HFFc6 (cell line): Measurements from ENCODE around the gene RNLS. TPM values are rescaled to one million over a fixed set of nuclear protein-coding genes. Genes with fewer than 3 reads are reported as not detected.

ENCODE experiments used
- DNase-seq: peaks from one replicate; pipeline ENCODE4 v3.0.0-alpha.2; 2018
- H3K27ac Mint-ChIP-seq: 2 replicates; pipeline ENCODE4 v1.8.0; 2020; ENCODE audit warnings: mild to moderate bottlenecking, mixed read lengths
- H3K27me3 Mint-ChIP-seq: 2 replicates; pipeline ENCODE4 v1.8.0; 2021; ENCODE audit warnings: mild to moderate bottlenecking, moderate library complexity, mixed read lengths; ENCODE audit not compliant: insufficient read depth
- H3K36me3 Mint-ChIP-seq: 2 replicates; pipeline ENCODE4 v1.8.0; 2021; ENCODE audit warnings: low read depth, mixed read lengths
- H3K4me1 Mint-ChIP-seq: 2 replicates; pipeline ENCODE4 v1.8.0; 2020; ENCODE audit warnings: low read depth, mixed read lengths
- H3K4me3 Mint-ChIP-seq: 2 replicates; pipeline ENCODE4 v1.8.0; 2020; ENCODE audit warnings: mild to moderate bottlenecking, moderate library complexity, mixed read lengths
- H3K9me3 Mint-ChIP-seq: 2 replicates; pipeline ENCODE4 v1.8.0; 2020; ENCODE audit warnings: mild to moderate bottlenecking, mixed read lengths
- CTCF ChIP-seq: fragments of 200-600 bp; sonication (generic); IDR thresholded peaks from 2 replicates; pipeline ENCODE4 v1.5.0; 2021; ENCODE audit warnings: antibody characterized with exemption, mild to moderate bottlenecking
- total RNA-seq, 6 experiments: library from RNA; stranded (reverse); fragmentation: NEBNext Ultra II Directional; extraction: Animal tissue kit (Norgen Biotek cat#: 25700); gene quantifications; 2 replicates in 1 of 6; 3 replicates in 5 of 6; pipeline ENCODE4 v1.2.3, GENCODE V29; 2021

Gene RNLS
- total RNA-seq, 6 experiments from 2014 or later, result 1.8 to 3.1 (median 2.4) TPM

- no peak for TF ChIP-seq CTCF
- Mint-ChIP-seq H3K36me3 (no peaks in the 10 kb centered on the region), H3K27ac (no peak overlapping the region), H3K27me3 (peaks cover 4% of the 10 kb centered on the region), H3K4me1 (peaks cover 49% of the 10 kb centered on the region), H3K9me3 (no peaks in the 10 kb centered on the region), H3K4me3 (no peak overlapping the region; the same call in 1 of the 2 replicates)
- peak; percentile 30 for DNase-seq
Measured at GRCh38 chr10:88245974-88246511, 337.1 kb downstream of the RNLS start.

GRCh38 chr10:88244781-88245625 is 338.1 kb downstream of the RNLS start:
- Mint-ChIP-seq H3K27me3 (peaks cover 4% of the 10 kb centered on the region), H3K27ac (no peak overlapping the region), H3K9me3 (no peaks in the 10 kb centered on the region), H3K36me3 (no peaks in the 10 kb centered on the region), H3K4me3 (peak overlapping the region; percentile 70), H3K4me1 (peaks cover 46% of the 10 kb centered on the region)
- DNase-seq, result no peak
- no peak for TF ChIP-seq CTCF

GRCh38 chr10:88243836-88244730 is 339.0 kb downstream of the RNLS start:
- Mint-ChIP-seq H3K36me3 (no peaks in the 10 kb centered on the region), H3K27ac (peak overlapping the region; percentile 69), H3K4me1 (peaks cover 40% of the 10 kb centered on the region), H3K27me3 (peaks cover 4% of the 10 kb centered on the region), H3K4me3 (peak overlapping the region; percentile 70), H3K9me3 (no peaks in the 10 kb centered on the region)
- DNase-seq, result peak; percentile 28
- TF ChIP-seq CTCF, result no peak

- Mint-ChIP-seq H3K9me3 (no peaks in the 10 kb centered on the region), H3K4me3 (peak overlapping the region; percentile 70), H3K27me3 (peaks cover 4% of the 10 kb centered on the region), H3K27ac (peak overlapping the region; percentile 69), H3K4me1 (peaks cover 40% of the 10 kb centered on the region), H3K36me3 (no peaks in the 10 kb centered on the region)
- DNase-seq, result no peak
- no peak for TF ChIP-seq CTCF
Measured at GRCh38 chr10:88243202-88243744, 339.8 kb downstream of the RNLS start.

- no peak for DNase-seq
- TF ChIP-seq CTCF, result no peak
- Mint-ChIP-seq H3K4me3 (no peak overlapping the region), H3K36me3 (no peaks in the 10 kb centered on the region), H3K27me3 (peaks cover 4% of the 10 kb centered on the region), H3K27ac (no peak overlapping the region), H3K4me1 (peaks cover 36% of the 10 kb centered on the region), H3K9me3 (no peaks in the 10 kb centered on the region)
Measured at GRCh38 chr10:88241501-88241900, 341.6 kb downstream of the RNLS start.
